IMR-90 (cell line): Measurements from ENCODE around the gene CPA3. TPM values are rescaled to one million over a fixed set of nuclear protein-coding genes. Genes with fewer than 3 reads are reported as not detected.

Source experiments
- ATAC-seq: fragments of 200-7000 bp; cut with Tn5 transposase; 2 replicates; pipeline ENCODE4 v1.9.1; 2020; ENCODE audit warnings: low read depth, mild to moderate bottlenecking, moderate library complexity
- BruUV-seq: library from RNA; stranded (reverse); fragments of 400-500 nt; replicated peaks from 2 replicates; lab custom pipeline; 2021; lab: Mats Ljungman, UMichigan
- CTCF ChIA-PET: fragments of 300-600 bp; formaldehyde crosslinking; extraction: SDS; loops from one replicate; lab custom pipeline; 2021; ENCODE audit warnings: antibody characterized with exemption; lab: Yijun Ruan, JAX
- POLR2A ChIA-PET: fragments of 300-600 bp; sonication (Branson Sonifier 250); formaldehyde crosslinking; loops from one replicate; lab custom pipeline; 2022; ENCODE audit warnings: antibody characterized with exemption; ENCODE audit not compliant: unreplicated experiment; lab: Charles Lee
- DNase-seq: peaks from one replicate; pipeline ENCODE4 v3.0.0; 2013
- H2AFZ ChIP-seq: replicated peaks from 2 replicates; pipeline ENCODE3; 2013; ENCODE audit warnings: low read length, mild to moderate bottlenecking; ENCODE audit not compliant: poor library complexity
- H2AK5ac ChIP-seq: 2 replicates; pipeline ENCODE4 v1.6.1; 2013; ENCODE audit warnings: low read depth, low read length, inconsistent platforms
- H2AK9ac ChIP-seq: replicated peaks from 2 replicates; pipeline ENCODE3; 2013; ENCODE audit warnings: mild to moderate bottlenecking, low read depth, low read length, moderate library complexity; ENCODE audit not compliant: poor library complexity
- H2BK120ac ChIP-seq: 2 replicates; pipeline ENCODE4 v1.6.1; 2013; ENCODE audit warnings: low read depth, low read length, inconsistent platforms
- H2BK15ac ChIP-seq: 3 replicates; pipeline ENCODE4 v1.6.1; 2013; ENCODE audit warnings: low read depth, low read length, inconsistent platforms
- H2BK20ac ChIP-seq: 2 replicates; pipeline ENCODE4 v1.6.1; 2013; ENCODE audit warnings: low read depth, mild to moderate bottlenecking, inconsistent platforms, low read length, moderate library complexity
- H2BK5ac ChIP-seq: 2 replicates; pipeline ENCODE4 v1.6.1; 2013; ENCODE audit warnings: mild to moderate bottlenecking, low read depth, low read length, inconsistent platforms; ENCODE audit not compliant: poor library complexity, severe bottlenecking
- H3K14ac ChIP-seq: replicated peaks from 2 replicates; pipeline ENCODE4 v1.6.1; 2013; ENCODE audit warnings: low read depth, low read length, inconsistent platforms
- H3K18ac ChIP-seq: 2 replicates; pipeline ENCODE4 v1.6.1; 2013; ENCODE audit warnings: low read depth, low read length, control low read depth
- H3K23ac ChIP-seq: 2 replicates; pipeline ENCODE4 v1.6.1; 2013; ENCODE audit warnings: low read depth, low read length, inconsistent platforms
- H3K27ac ChIP-seq: 2 replicates; pipeline ENCODE4 v1.5.1; 2013; ENCODE audit warnings: mild to moderate bottlenecking, control low read depth, low read length; ENCODE audit not compliant: insufficient read depth
- H3K27me3 ChIP-seq: 2 replicates; pipeline ENCODE4 v1.6.1; 2013; ENCODE audit warnings: low read length; ENCODE audit not compliant: control insufficient read depth, insufficient read depth
- H3K36me3 ChIP-seq: 2 replicates; pipeline ENCODE4 v1.6.1; 2013; ENCODE audit warnings: low read length, mixed read lengths; ENCODE audit not compliant: control insufficient read depth, insufficient read depth
- H3K4ac ChIP-seq: 2 replicates; pipeline ENCODE4 v1.6.1; 2013; ENCODE audit warnings: low read depth, low read length, inconsistent platforms
- H3K4me1 ChIP-seq: 2 replicates; pipeline ENCODE4 v1.6.1; 2013; ENCODE audit warnings: low read length, mixed read lengths; ENCODE audit not compliant: control insufficient read depth, insufficient read depth
- H3K4me2 ChIP-seq: 2 replicates; pipeline ENCODE4 v1.6.1; 2013; ENCODE audit warnings: low read depth, mild to moderate bottlenecking, control low read depth, low read length, moderate library complexity
- H3K4me3 ChIP-seq: 2 replicates; pipeline ENCODE4 v1.5.1; 2013; ENCODE audit warnings: low read depth, mild to moderate bottlenecking, control low read depth, low read length, moderate library complexity; ENCODE audit not compliant: insufficient read depth
- H3K56ac ChIP-seq: 2 replicates; pipeline ENCODE4 v1.6.1; 2013; ENCODE audit warnings: low read length, inconsistent platforms; ENCODE audit not compliant: insufficient read depth; ENCODE audit errors: extremely low read depth
- H3K79me1 ChIP-seq, 2 experiments: 2 replicates each; pipeline ENCODE4 v1.6.1; 2013; ENCODE audit warnings: low read length in 2 of 2, inconsistent platforms in 1 of 2, low read depth in 1 of 2
- H3K9ac ChIP-seq: 2 replicates; pipeline ENCODE4 v1.6.1; 2013; ENCODE audit warnings: low read depth, low read length, control low read depth
- H3K9me1 ChIP-seq: 2 replicates; pipeline ENCODE4 v1.6.1; 2013; ENCODE audit warnings: low read length, inconsistent platforms; ENCODE audit not compliant: insufficient read depth
- H3K9me3 ChIP-seq: 2 replicates; pipeline ENCODE4 v1.6.1; 2013; ENCODE audit warnings: low read length; ENCODE audit not compliant: control insufficient read depth, insufficient read depth
- H4K20me1 ChIP-seq: 2 replicates; pipeline ENCODE4 v1.6.1; 2013; ENCODE audit warnings: low read length, inconsistent platforms; ENCODE audit not compliant: insufficient read depth
- H4K5ac ChIP-seq: 2 replicates; pipeline ENCODE4 v1.6.1; 2013; ENCODE audit warnings: mild to moderate bottlenecking, low read depth, low read length, control low read depth
- H4K8ac ChIP-seq, 2 experiments: 2 replicates each; pipeline ENCODE4 v1.6.1; 2013; ENCODE audit warnings: low read depth in 2 of 2, low read length in 2 of 2, control low read depth in 1 of 2, inconsistent platforms in 1 of 2
- H4K91ac ChIP-seq: 2 replicates; pipeline ENCODE4 v1.6.1; 2013; ENCODE audit warnings: low read depth, low read length, inconsistent platforms; ENCODE audit not compliant: insufficient read depth
- BHLHE40 ChIP-seq: fragments of 150-350 bp; IDR thresholded peaks from 2 replicates; pipeline ENCODE4 v1.6.1; 2016; ENCODE audit warnings: mild to moderate bottlenecking, low read depth, low read length
- CEBPB ChIP-seq: IDR thresholded peaks from 2 replicates; pipeline ENCODE4 v1.6.1; 2012; ENCODE audit warnings: low read depth, low read length, improper control_type of control experiment
- CHD1 ChIP-seq: IDR thresholded peaks from 2 replicates; pipeline ENCODE4 v1.6.1; 2012; ENCODE audit warnings: low read depth, low read length, improper control_type of control experiment
- ELK1 ChIP-seq: fragments of 150-350 bp; IDR thresholded peaks from 2 replicates; pipeline ENCODE4 v1.6.1; 2016; ENCODE audit warnings: low read depth, mild to moderate bottlenecking, low read length, moderate library complexity, borderline replicate concordance
- NFE2L2 ChIP-seq: fragments of 150-350 bp; IDR thresholded peaks from 2 replicates; pipeline ENCODE4 v1.6.1; 2016; ENCODE audit warnings: low read depth, mild to moderate bottlenecking, low read length
- RCOR1 ChIP-seq: IDR thresholded peaks from 2 replicates; pipeline ENCODE4 v1.6.1; 2012; ENCODE audit warnings: mild to moderate bottlenecking, low read length, improper control_type of control experiment; ENCODE audit not compliant: insufficient replicate concordance
- RFX5 ChIP-seq: IDR thresholded peaks from 2 replicates; pipeline ENCODE4 v1.8.0; 2012; ENCODE audit warnings: low read depth, mild to moderate bottlenecking, low read length, moderate library complexity
- SMC3 ChIP-seq: fragments of 150-350 bp; IDR thresholded peaks from 2 replicates; pipeline ENCODE4 v1.6.1; 2016; ENCODE audit warnings: low read depth, mild to moderate bottlenecking, antibody characterized with exemption, low read length, moderate library complexity
- dilution Hi-C: fragments of 300-500 bp; cut with HindIII; formaldehyde crosslinking; loops from one replicate; pipeline ENCODE4 v1.14.3; 2018; ENCODE audit warnings: low sequenced_read_pairs; ENCODE audit not compliant: unreplicated experiment
- in situ Hi-C: fragments of 300-500 bp; cut with MboI; formaldehyde crosslinking; loops from 3 replicates; pipeline ENCODE4 v1.14.3; 2019; ENCODE audit warnings: low sequenced_read_pairs, inconsistent platforms, mixed read lengths
- intact Hi-C: fragments of 100-400 bp; cut with micrococcal nuclease; formaldehyde crosslinking; loops from 2 replicates; pipeline ENCODE4 v1.10.0; 2022
- polyA plus RNA-seq, 3 experiments: library from polyadenylated mRNA; depleted of rRNA; stranded (reverse); fragments of >200 nt; gene quantifications; 2 replicates each; pipeline ENCODE4 v1.2.3, GENCODE V29; 2012; ENCODE audit warnings: low replicate concordance in 1 of 3
- total RNA-seq: library from RNA; depleted of rRNA; stranded (reverse); fragments of >200 nt; gene quantifications from 2 replicates; pipeline ENCODE4 v1.2.3, GENCODE V29; 2012

CPA3 gene
- total and polyA plus RNA-seq, 2 of the 4 experiments (the other 2 are of a cell fraction): 0.07 TPM; not detected in 1

DNA sequence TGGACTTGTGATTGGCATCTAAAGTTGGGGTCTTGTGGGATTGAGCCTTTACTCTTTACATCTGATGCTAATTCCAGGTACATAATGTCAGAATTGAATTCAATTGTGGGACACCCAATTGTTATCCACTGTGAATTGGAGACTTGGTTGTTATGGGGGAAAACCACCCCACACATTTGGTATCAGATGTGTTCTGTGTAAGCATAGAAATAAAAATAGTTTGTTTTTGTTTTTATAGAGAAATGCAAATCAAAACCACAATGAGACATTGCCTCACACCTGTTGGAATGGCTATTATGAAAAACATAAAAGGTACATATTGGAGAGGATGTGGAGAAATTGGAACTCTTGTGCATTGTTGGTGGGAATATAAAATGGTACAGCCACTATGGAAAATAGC lies 58.5 kb downstream of the CPA3 start:
- Histone ChIP-seq H2BK15ac (0 out of 3 replicates have a peak overlapping the region, but pooled peaks have one; percentile 2), H2AK9ac (no peak overlapping the region), H2BK5ac (no peak overlapping the region), H2AK5ac (no peak overlapping the region), H2AFZ (no peak overlapping the region), H3K4me2 (no peak overlapping the region), H3K14ac (no peak overlapping the region), H3K4me1 (no peaks in the 10 kb centered on the region; the same call in 1 of the 2 replicates), H4K91ac (no peak overlapping the region), H3K56ac (no peak overlapping the region), H3K9me1 (no peaks in the 10 kb centered on the region), H3K9me3 (no peaks in the 10 kb centered on the region), H3K4ac (no peak overlapping the region), H2BK120ac (no peak overlapping the region), H3K18ac (no peak overlapping the region), H3K4me3 (no peak overlapping the region), H3K27ac (no peak overlapping the region), H3K27me3 (no peaks in the 10 kb centered on the region), H4K8ac (no peak overlapping the region), H4K5ac (no peak overlapping the region), H3K79me1 (no peaks in the 10 kb centered on the region), H3K36me3 (no peaks in the 10 kb centered on the region), H2BK20ac (no peak overlapping the region), H4K20me1 (no peaks in the 10 kb centered on the region), H3K9ac (no peak overlapping the region), H3K23ac (no peak overlapping the region)
- BruUV-seq: no TSS peak
- POLR2A ChIA-PET: no interaction called here
- in situ Hi-C loops (no loop called here), intact Hi-C loops (no loop called here), dilution Hi-C loops (no loop called here)
- no peak for DNase-seq
- no peak for ATAC-seq
- TF ChIP-seq BHLHE40 (no peak), RCOR1 (no peak), SMC3 (no peak), CEBPB (no peak), NFE2L2 (no peak), ELK1 (no peak), CHD1 (no peak), RFX5 (no peak)
- CTCF ChIA-PET: no interaction called here
